D721Med (cell line): ENCODE data around the gene DPH2.

Experiments
- DNase-seq: peaks from one replicate; pipeline ENCODE4 v3.0.0; 2011; ENCODE audit warnings: low spot score; ENCODE audit not compliant: insufficient read length
- FAIRE-seq: peaks from 2 replicates; lab custom pipeline; 2011; peaks lifted over from hg19 to GRCh38; lab: Jason Lieb, UNC
- TF ChIP-seq, protein P1 (sequence below): IDR thresholded peaks from 2 replicates; pipeline ENCODE4 v1.5.1; 2012; ENCODE audit warnings: mild to moderate bottlenecking, control low read depth; ENCODE audit not compliant: insufficient read depth; ENCODE audit errors: missing control alignments

Gene DPH2

DNA sequence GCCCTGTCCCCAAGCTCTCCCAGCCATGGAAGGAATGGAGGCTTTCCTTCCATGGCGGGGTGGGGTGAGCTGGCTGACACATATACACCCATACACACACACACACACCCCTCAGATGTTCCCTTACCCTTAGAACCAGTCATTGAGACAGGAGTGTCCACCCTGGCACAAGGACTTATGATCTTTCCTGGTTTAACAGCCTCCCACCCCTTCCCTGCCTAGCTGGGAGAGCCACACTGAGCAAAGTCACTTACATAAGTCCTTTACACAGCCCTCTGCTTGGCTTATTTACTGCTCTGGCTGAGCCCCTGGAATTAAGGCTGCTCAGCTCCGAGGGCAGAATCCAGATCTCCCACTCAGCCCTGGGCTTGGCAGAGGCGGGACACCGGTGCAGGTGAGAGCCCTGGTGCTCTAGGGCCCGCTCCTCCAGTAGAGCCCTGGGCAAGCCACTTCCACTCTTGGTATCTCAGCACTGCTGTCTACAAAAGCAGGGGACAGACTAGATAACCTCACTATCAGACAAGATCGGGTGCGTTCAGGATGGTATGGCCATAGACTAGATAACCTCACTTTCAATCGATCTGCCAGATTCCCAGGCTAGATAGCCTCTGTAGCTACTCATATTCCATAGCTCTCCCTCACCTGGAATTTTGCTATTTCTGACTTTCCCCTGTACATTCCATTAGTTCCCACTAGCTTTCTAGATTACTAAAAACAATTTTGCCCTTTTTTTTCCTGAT, 44.7 kb downstream of the DPH2 start:
- FAIRE-seq (peak; percentile 6), DNase-seq (no peak)
- TF ChIP-seq, protein P1, sequence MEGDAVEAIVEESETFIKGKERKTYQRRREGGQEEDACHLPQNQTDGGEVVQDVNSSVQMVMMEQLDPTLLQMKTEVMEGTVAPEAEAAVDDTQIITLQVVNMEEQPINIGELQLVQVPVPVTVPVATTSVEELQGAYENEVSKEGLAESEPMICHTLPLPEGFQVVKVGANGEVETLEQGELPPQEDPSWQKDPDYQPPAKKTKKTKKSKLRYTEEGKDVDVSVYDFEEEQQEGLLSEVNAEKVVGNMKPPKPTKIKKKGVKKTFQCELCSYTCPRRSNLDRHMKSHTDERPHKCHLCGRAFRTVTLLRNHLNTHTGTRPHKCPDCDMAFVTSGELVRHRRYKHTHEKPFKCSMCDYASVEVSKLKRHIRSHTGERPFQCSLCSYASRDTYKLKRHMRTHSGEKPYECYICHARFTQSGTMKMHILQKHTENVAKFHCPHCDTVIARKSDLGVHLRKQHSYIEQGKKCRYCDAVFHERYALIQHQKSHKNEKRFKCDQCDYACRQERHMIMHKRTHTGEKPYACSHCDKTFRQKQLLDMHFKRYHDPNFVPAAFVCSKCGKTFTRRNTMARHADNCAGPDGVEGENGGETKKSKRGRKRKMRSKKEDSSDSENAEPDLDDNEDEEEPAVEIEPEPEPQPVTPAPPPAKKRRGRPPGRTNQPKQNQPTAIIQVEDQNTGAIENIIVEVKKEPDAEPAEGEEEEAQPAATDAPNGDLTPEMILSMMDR: no peak

GRCh38 chr1:44015206-44015605, 45.4 kb downstream of the DPH2 start:
- TF ChIP-seq, protein P1: no peak
- DNase-seq: no peak
- no peak for FAIRE-seq

DNA sequence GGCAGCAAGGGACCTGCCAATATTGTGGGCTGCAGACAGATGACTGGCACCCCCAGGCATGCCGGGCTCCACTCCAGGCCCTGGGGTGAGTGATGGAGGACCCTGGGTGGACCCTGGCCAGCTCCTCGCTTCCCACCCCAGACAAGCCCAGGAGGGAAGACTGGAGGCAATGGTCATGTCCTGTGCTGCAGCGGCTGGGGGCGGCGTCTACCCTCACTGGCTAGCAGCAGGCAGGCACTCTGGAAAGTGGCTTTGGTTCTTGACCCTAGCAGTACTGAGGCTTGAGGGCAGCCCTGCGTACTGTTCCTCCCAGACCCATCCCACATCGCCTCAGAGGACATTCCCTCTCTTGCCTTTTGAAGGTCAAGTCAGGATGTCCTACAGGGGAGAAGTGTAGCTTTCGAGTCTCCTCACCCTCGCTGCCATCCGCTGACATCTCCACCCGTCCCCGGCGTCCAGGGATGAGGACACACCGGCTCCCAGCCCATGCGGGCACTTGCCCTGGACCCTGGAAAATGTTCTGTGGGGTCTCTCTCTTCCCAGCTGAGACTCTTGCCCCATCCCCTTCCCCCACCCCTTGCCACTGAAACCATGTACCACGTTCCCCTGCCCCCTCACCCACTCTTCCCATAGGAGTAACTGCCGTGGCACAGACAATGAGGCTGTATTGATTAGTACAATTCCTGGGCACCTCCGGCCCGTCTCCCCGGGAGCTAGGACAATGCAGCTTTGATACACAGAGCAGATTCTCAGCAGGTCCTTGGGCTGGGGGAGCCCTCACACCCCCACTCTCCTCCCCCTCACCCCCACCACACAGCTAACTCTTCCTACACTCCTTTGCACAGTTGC, 46.5 kb downstream of the DPH2 start:
- TF ChIP-seq, protein P1: no peak
- no peak for DNase-seq
- no peak for FAIRE-seq

DNA sequence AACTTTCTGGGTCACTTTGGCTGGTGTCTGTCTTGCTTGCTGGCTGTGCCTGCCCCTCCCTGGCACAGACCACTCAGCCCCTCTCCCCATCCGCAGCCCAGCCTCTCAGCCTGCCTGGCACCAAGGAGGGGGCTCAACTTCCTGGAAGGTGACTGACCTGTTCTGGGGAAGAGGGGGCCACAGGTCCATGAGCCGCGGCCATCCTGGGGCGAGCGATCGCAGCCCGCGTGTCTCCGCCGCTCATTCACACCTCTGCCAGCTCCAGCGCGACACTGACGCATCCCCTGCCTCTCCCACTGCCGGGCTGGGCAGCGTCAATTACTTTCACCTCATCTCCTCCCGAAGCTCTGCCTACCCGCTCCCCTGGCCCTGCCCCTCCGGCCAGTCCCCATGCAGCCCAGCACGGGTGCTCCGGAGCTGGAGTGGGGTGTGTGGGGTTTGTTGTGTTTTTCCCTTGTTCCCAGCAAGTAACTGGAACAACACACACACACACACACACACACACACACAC, 47.1 kb downstream of the DPH2 start:
- TF ChIP-seq, protein P1: no peak
- FAIRE-seq (no peak), DNase-seq (no peak)

GRCh38 chr1:44019466-44019948, 49.7 kb downstream of the DPH2 start:
- TF ChIP-seq, protein P1: no peak
- FAIRE-seq (no peak), DNase-seq (no peak)

DNA sequence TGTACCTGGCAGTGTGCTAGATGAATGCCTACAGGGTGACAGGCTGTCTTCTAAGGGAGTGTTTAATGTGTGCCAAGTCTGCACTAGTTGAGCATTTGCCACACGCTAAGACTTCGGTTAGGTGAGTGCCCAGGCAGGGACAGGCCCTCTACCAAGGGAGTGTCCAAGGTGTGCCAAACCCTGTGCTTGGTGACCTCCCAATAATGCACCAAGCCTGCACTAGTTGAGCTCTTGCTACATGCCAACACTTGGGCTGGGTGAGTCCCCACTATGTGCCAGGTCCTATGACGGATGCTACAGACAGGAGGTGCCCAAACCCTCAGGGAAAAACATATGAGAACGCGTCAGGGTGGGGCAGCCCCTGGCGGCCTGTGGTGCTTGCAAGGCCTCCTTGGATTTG, 50.7 kb downstream of the DPH2 start:
- FAIRE-seq: no peak
- TF ChIP-seq, protein P1: no peak
- DNase-seq: no peak
